Brain microvascular endothelial cell (primary cell): ENCODE measurements around the gene GABRE.

Source experiments
- DNase-seq: peaks from one replicate; pipeline ENCODE4 v3.0.0-alpha.2; 2020
- H3K27ac ChIP-seq: fragments of 250-450 bp; sonication (Bioruptor Pico); 2 replicates; pipeline ENCODE4 v1.5.1; 2020; ENCODE audit warnings: mild to moderate bottlenecking, moderate library complexity
- H3K27me3 ChIP-seq: fragments of 250-450 bp; sonication (Bioruptor Pico); replicated peaks from 2 replicates; pipeline ENCODE4 v1.5.1; 2020; ENCODE audit warnings: mild to moderate bottlenecking
- H3K36me3 ChIP-seq: fragments of 250-450 bp; sonication (Bioruptor Pico); replicated peaks from 2 replicates; pipeline ENCODE4 v1.5.1; 2020; ENCODE audit warnings: mild to moderate bottlenecking
- H3K4me3 ChIP-seq: 2 replicates; pipeline ENCODE4 v1.5.1; 2011; ENCODE audit warnings: low read depth, mild to moderate bottlenecking, control low read depth, low read length, moderate library complexity
- in situ Hi-C: cut with HindIII; loops from 2 replicates; pipeline ENCODE4 v1.10.0; 2017; ENCODE audit warnings: low sequenced_read_pairs, low pct_ligation_motif_present
- TF ChIP-seq, protein P1 (sequence below): IDR thresholded peaks from 2 replicates; pipeline ENCODE4 v1.5.1; 2011; ENCODE audit warnings: low read depth, mild to moderate bottlenecking, moderate library complexity, low read length, control low read depth, inconsistent platforms; ENCODE audit errors: missing control alignments

The GABRE gene

DNA sequence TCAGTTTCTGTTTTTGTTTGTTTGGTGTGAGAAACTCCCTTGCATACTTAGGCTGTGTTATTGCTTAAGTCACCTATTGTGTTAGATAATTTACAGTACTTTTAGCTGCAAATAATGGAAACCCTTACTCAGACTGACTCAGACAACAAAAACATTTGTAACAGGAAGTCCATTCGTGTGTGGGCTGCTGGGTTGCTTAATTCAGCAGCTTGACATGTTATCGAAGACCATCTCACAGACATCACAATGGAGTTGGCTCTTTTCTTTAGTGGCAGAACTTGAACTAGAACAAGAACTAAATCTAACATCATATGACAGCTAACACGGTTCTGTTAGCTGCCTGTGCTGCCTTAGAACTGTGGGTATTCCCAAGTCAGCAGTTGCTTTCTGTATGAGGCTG, 9.9 kb upstream of the GABRE start:
- no peak overlapping the region for H3K4me3 ChIP-seq
- H3K27ac ChIP-seq, result peak overlapping the region; percentile 80
- in situ Hi-C loops, result no loop called here
- H3K36me3 ChIP-seq, result no peaks in the 10 kb centered on the region
- DNase-seq, result peak; percentile 84
- TF ChIP-seq, protein P1, sequence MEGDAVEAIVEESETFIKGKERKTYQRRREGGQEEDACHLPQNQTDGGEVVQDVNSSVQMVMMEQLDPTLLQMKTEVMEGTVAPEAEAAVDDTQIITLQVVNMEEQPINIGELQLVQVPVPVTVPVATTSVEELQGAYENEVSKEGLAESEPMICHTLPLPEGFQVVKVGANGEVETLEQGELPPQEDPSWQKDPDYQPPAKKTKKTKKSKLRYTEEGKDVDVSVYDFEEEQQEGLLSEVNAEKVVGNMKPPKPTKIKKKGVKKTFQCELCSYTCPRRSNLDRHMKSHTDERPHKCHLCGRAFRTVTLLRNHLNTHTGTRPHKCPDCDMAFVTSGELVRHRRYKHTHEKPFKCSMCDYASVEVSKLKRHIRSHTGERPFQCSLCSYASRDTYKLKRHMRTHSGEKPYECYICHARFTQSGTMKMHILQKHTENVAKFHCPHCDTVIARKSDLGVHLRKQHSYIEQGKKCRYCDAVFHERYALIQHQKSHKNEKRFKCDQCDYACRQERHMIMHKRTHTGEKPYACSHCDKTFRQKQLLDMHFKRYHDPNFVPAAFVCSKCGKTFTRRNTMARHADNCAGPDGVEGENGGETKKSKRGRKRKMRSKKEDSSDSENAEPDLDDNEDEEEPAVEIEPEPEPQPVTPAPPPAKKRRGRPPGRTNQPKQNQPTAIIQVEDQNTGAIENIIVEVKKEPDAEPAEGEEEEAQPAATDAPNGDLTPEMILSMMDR, result no peak
- H3K27me3 ChIP-seq, result no peaks in the 10 kb centered on the region

DNA sequence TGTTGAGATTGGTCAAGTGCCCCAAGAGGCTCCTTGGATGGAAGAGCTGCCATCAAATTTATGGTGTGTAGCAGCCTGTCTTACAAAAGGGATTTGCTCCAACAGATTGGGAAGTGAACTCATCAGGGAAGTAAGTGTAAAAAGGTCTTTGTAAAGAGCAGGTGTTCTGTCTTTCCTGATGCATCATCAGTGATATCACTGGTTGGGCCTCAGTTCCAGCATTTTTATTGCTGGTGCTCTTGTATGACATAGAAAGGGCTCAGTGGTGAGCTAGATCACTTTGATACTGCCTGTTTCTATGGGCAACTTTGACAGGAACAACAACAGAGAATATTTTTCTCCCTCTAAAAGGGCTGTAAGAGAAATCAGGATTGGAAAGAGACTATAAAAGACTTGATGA, 8.7 kb upstream of the GABRE start:
- TF ChIP-seq, protein P1, result no peak
- H3K4me3 ChIP-seq, result no peak overlapping the region

DNA sequence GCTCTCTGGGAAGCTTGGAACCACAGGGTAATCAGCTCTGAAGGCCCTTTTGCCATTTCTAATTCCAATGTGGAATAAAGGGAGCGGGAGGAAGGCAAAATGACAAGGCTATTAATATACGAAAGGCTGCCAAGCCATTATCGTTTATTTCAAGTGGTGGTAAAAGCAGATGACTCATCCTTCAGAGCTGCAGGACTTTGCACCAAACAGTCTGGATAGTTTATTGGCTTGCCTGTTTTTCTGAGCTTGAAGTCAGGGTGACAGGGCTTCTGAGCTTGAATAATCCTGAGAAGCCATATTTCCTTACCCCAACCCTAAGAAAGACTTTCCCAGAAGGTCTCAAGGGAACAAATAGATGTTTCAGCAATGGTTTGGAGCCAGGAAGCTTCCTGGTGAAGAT, 7.7 kb upstream of the GABRE start:
- in situ Hi-C loops, result no loop called here
- peak; percentile 70 for DNase-seq
- TF ChIP-seq, protein P1, result no peak
- peak overlapping the region; percentile 12 for H3K27ac ChIP-seq
- no peak overlapping the region for H3K4me3 ChIP-seq
- no peaks in the 10 kb centered on the region for H3K36me3 ChIP-seq
- no peaks in the 10 kb centered on the region for H3K27me3 ChIP-seq

More for the DNA sequence above, 8.7 kb upstream of the GABRE start:
- no peaks in the 10 kb centered on the region for H3K36me3 ChIP-seq
- no peaks in the 10 kb centered on the region for H3K27me3 ChIP-seq
- in situ Hi-C loops, result no loop called here
- no peak for DNase-seq
- H3K27ac ChIP-seq, result no peak overlapping the region

DNA sequence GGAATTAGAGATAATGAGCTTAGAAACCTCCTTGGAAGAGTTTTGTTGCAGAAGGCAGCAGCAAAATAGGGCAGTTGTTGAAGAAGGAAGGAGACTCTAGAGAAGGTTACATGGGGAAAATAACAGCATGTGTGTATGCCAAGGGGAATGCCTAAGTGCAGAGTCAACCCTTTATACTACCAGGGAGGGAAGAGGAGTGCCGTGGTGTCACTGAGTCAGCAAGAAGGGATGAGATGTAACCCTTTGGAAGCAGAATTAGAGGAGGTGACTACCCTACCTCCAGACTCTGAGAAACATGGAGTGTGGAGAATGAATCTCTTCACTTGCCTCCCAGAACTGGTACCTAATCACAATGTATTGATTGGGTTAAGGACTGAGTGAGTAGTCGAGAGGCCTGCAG, 6.7 kb upstream of the GABRE start:
- Histone ChIP-seq H3K4me3 (no peak overlapping the region), H3K27ac (no peak overlapping the region), H3K27me3 (no peaks in the 10 kb centered on the region), H3K36me3 (no peaks in the 10 kb centered on the region)
- TF ChIP-seq, protein P1, result no peak
- DNase-seq, result no peak
- in situ Hi-C loops, result no loop called here

DNA sequence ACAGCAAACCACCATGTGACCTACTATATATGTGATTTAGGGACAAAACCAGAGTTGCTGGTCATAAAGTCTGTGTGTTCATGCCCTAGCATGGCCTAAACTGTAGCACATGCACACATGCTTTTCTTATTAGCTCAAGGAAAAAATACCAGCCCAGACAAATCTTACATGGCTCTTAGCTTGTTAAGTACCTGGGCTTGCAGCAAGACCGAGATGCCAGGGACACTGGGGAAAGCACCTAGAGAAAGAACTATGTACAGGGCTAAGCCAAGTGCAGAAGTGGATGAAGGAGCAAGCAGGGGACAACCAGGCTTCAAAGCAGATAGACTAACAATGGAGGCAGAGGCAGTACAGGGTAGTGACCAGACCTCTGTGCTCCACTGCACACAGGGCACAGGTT, 3.4 kb upstream of the GABRE start:
- DNase-seq, result no peak
- H3K36me3 ChIP-seq, result no peaks in the 10 kb centered on the region
- in situ Hi-C loops, result no loop called here
- no peak overlapping the region for H3K27ac ChIP-seq
- H3K4me3 ChIP-seq, result no peak overlapping the region
- TF ChIP-seq, protein P1, result no peak
- no peaks in the 10 kb centered on the region for H3K27me3 ChIP-seq

DNA sequence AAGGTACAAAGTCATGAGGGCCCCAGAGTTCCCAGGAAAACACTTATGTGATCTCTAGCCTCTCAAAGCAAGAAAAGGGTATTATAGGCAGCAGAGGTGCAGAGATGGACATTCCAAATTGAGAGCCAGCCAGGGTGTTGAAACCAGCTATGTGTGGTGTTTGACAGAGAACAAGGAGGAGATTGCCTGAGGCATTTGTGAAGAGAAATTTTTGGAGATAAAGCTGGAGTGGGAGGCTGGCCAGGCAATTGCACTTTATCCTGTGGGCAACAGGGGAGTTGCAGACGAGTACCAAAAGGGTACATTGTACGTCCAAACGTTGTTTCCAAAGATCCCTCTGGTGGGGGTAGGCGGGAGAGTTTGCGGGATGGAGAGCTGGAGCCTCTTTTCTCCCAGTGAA, 2.5 kb upstream of the GABRE start:
- no peaks in the 10 kb centered on the region for H3K36me3 ChIP-seq
- H3K27me3 ChIP-seq, result no peaks in the 10 kb centered on the region
- DNase-seq, result no peak
- TF ChIP-seq, protein P1, result no peak
- in situ Hi-C loops, result no loop called here
- H3K4me3 ChIP-seq, result no peak overlapping the region
- no peak overlapping the region for H3K27ac ChIP-seq
